Epithelial cell of esophagus (primary cell): Measurements from ENCODE around the gene TOM1L1.

Experiments
- DNase-seq: peaks from one replicate; pipeline ENCODE4 v3.0.0; 2010; ENCODE audit warnings: low read depth
- H3K4me3 ChIP-seq: 2 replicates; pipeline ENCODE4 v1.5.1; 2011; ENCODE audit warnings: mild to moderate bottlenecking, low read length, control low read depth
- CTCF ChIP-seq: IDR thresholded peaks from 2 replicates; pipeline ENCODE4 v1.5.1; 2011; ENCODE audit warnings: low read depth, mild to moderate bottlenecking, low read length, control low read depth, inconsistent platforms; ENCODE audit not compliant: insufficient read depth; ENCODE audit errors: missing control alignments

TOM1L1 gene

GRCh38 chr17:54982399-54982798, 81.7 kb downstream of the TOM1L1 start:
- H3K4me3 ChIP-seq = no peak overlapping the region
- no peak for DNase-seq
- no peak for TF ChIP-seq CTCF

GRCh38 chr17:54983260-54983659, 82.6 kb downstream of the TOM1L1 start:
- TF ChIP-seq CTCF = no peak
- no peak overlapping the region for H3K4me3 ChIP-seq
- DNase-seq = no peak

- DNase-seq = no peak
- H3K4me3 ChIP-seq = no peak overlapping the region
- TF ChIP-seq CTCF = no peak
Observed at GRCh38 chr17:54985476-54985875, 84.8 kb downstream of the TOM1L1 start.

- DNase-seq = no peak
- H3K4me3 ChIP-seq = no peak overlapping the region
- no peak for TF ChIP-seq CTCF
Observed at GRCh38 chr17:54990118-54990517, 89.5 kb downstream of the TOM1L1 start.

- TF ChIP-seq CTCF = no peak
- DNase-seq = no peak
- H3K4me3 ChIP-seq = no peak overlapping the region
Observed at GRCh38 chr17:54991567-54991966, 90.9 kb downstream of the TOM1L1 start.

- H3K4me3 ChIP-seq = no peak overlapping the region
- DNase-seq = peak; percentile 71
- TF ChIP-seq CTCF = peak; percentile 39
Observed at GRCh38 chr17:54992797-54993639, 92.4 kb downstream of the TOM1L1 start.

- no peak for TF ChIP-seq CTCF
- H3K4me3 ChIP-seq = no peak overlapping the region
- DNase-seq = no peak
Observed at GRCh38 chr17:54996441-54996840, 95.8 kb downstream of the TOM1L1 start.
